Stimulated activated naive CD4-positive, alpha-beta T cell (primary cell): ENCODE data around the gene EIF3J.
"Not testable (repeated sequence)": the region's sequence is repeated elsewhere in the genome, so short reads cannot be mapped to it uniquely, and the experiment has no call there.

Experiments used
- DNase-seq, 6 experiments: peaks; one replicate each; lab custom pipeline; 2025; lab: John Stamatoyannopoulos, UW

Gene EIF3J

GRCh38 chr15:44542596-44542995, 5.6 kb downstream of the EIF3J start:
- DNase-seq, result no peak

GRCh38 chr15:44544745-44545144, 7.8 kb downstream of the EIF3J start:
- not testable (repeated sequence) for DNase-seq

GRCh38 chr15:44545913-44546802, 9.2 kb downstream of the EIF3J start:
- no peak for DNase-seq

GRCh38 chr15:44549152-44549551, 12.2 kb downstream of the EIF3J start:
- DNase-seq, result not testable (repeated sequence)

- peak in 1 of 6 experiments; percentile 7 for DNase-seq
These were observed 13.3 kb downstream of the EIF3J start for GRCh38 chr15:44550256-44550655.

GRCh38 chr15:44550734-44551133, 13.8 kb downstream of the EIF3J start:
- no peak for DNase-seq

- DNase-seq, result peak in 4 of 6 experiments; percentile 5 to 64 (median 46)
These were observed 18.2 kb downstream of the EIF3J start for GRCh38 chr15:44554934-44555723.

- peak in 3 of 6 experiments; percentile 40 to 51 (median 47) for DNase-seq
These were observed 24.0 kb downstream of the EIF3J start for GRCh38 chr15:44560926-44561325.

GRCh38 chr15:44565387-44566154, 28.6 kb downstream of the EIF3J start:
- no peak for DNase-seq

GRCh38 chr15:44566155-44566540, 29.2 kb downstream of the EIF3J start:
- DNase-seq, result no peak

- no peak for DNase-seq
These were observed 31.4 kb downstream of the EIF3J start for GRCh38 chr15:44568338-44568737.

- no peak for DNase-seq
These were observed 32.4 kb downstream of the EIF3J start for GRCh38 chr15:44569316-44569715.

GRCh38 chr15:44570361-44570760, 33.4 kb downstream of the EIF3J start:
- no peak for DNase-seq

- DNase-seq, result no peak
These were observed 36.4 kb downstream of the EIF3J start for GRCh38 chr15:44573386-44573785.

- DNase-seq, result no peak
These were observed 37.8 kb downstream of the EIF3J start for GRCh38 chr15:44574734-44575133.

- no peak for DNase-seq
These were observed 43.2 kb downstream of the EIF3J start for GRCh38 chr15:44580105-44580504.

- DNase-seq, result peak in 5 of 6 experiments; percentile 14 to 53 (median 40)
These were observed 47.3 kb downstream of the EIF3J start for GRCh38 chr15:44584162-44584749.

GRCh38 chr15:44585633-44586032, 48.7 kb downstream of the EIF3J start:
- DNase-seq, result no peak

- no peak for DNase-seq
These were observed 51.6 kb downstream of the EIF3J start for GRCh38 chr15:44588541-44588940.

GRCh38 chr15:44591326-44591725, 54.4 kb downstream of the EIF3J start:
- DNase-seq, result no peak

- peak in 4 of 6 experiments; percentile 4 to 65 (median 42) for DNase-seq
These were observed 56.2 kb downstream of the EIF3J start for GRCh38 chr15:44593042-44593736.
